ENCODE results near the gene PANX2. TPM values are rescaled to one million over a fixed set of nuclear protein-coding genes. Genes with fewer than 3 reads are reported as not detected.

The PANX2 gene
- total and polyA plus RNA-seq, 2 of the 13 experiments (the other 11 are each of a cell fraction or from before 2014, with no cell fraction given), result 0.15 to 1.1 TPM

DNA sequence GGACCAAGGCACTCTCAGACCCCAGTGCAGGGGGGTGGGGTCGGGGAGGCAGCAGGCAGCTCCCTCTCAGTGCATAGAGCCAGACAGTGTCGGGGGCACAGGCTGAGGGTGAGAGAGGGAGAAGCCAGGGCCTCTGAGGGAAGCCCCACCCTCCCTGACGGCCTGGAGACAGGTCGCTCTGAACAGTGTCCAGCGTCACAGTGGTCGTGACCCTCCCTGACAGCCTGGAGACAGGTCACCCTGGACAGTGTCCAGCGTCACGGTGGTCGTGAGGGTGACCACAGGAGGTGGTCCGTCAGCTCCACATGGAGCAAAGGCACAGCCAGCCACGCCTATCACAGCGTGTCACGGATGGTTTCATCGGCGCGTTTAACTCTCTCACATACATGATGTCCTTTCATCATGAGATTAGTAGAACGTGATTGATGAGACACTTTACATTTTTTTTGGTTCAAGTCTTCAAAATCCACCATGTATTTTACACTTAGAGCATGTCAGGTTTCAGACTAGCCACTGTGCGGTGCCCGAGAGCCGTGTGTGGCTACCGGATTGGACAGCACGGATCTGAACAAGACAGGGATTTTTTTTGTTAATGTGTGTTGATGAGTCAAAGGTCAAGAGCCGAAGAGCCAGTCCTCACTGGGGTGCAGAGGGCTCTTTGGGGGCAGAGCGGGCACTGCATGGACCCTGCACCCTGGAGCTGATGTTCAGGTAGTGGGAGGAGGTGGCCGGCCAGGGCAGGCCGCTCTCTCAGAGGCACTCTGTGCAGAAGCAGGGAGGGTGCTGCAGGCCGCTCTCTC lies 23.9 kb upstream of the PANX2 start (continued):
- TF ChIP-seq FOXC1 (CRISPR knock-in tag; IDR thresholded peaks at IDR 0.05; ENCODE audit: borderline replicate concordance) (peak; percentile 45; the same call in 1 of the 2 replicates), MXD4 (CRISPR knock-in tag; IDR thresholded peaks at IDR 0.05) (peak; percentile 56; the same call in 1 of the 2 replicates), REXO4 (CRISPR knock-in tag; IDR thresholded peaks at IDR 0.05; ENCODE audit: borderline replicate concordance) (no peak), MEIS2 (CRISPR knock-in tag; IDR thresholded peaks at IDR 0.05) (no peak), RXRB (CRISPR knock-in tag; IDR thresholded peaks at IDR 0.05; ENCODE audit: borderline replicate concordance) (peak; percentile 76; the same call in 1 of the 2 replicates), ETV6 (CRISPR knock-in tag; conservative IDR thresholded peaks at IDR 0.05) (no peak), HOXA9 (CRISPR knock-in tag; IDR thresholded peaks at IDR 0.05; ENCODE audit: borderline replicate concordance) (no peak), ZNF557 (CRISPR knock-in tag; IDR thresholded peaks at IDR 0.05) (no peak), ZMYM4 (CRISPR knock-in tag; IDR thresholded peaks at IDR 0.05) (no peak), MAFK (conservative IDR thresholded peaks at IDR 0.05 in 1 of 2, IDR thresholded peaks at IDR 0.05 in 1 of 2; ENCODE audit: low read length in 2 of 2) (no peak), MED1 (CRISPR knock-in tag; IDR thresholded peaks at IDR 0.05) (no peak; the same call in 1 of the 2 replicates), ZFP62 (CRISPR knock-in tag; IDR thresholded peaks at IDR 0.05) (no peak), ZBTB7A (CRISPR knock-in tag; IDR thresholded peaks at IDR 0.05) (peak; percentile 60)
- TF ChIP-seq, protein P1, sequence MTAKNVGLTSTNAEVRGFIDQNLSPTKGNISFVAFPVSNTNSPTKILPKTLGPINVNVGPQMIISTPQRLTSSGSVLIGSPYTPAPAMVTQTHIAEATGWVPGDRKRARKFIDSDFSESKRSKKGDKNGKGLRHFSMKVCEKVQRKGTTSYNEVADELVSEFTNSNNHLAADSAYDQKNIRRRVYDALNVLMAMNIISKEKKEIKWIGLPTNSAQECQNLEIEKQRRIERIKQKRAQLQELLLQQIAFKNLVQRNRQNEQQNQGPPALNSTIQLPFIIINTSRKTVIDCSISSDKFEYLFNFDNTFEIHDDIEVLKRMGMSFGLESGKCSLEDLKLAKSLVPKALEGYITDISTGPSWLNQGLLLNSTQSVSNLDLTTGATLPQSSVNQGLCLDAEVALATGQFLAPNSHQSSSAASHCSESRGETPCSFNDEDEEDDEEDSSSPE (CRISPR knock-in tag; IDR thresholded peaks at IDR 0.05), result peak; percentile 22; the same call in 1 of the 2 replicates
- TF ChIP-seq, protein P2, sequence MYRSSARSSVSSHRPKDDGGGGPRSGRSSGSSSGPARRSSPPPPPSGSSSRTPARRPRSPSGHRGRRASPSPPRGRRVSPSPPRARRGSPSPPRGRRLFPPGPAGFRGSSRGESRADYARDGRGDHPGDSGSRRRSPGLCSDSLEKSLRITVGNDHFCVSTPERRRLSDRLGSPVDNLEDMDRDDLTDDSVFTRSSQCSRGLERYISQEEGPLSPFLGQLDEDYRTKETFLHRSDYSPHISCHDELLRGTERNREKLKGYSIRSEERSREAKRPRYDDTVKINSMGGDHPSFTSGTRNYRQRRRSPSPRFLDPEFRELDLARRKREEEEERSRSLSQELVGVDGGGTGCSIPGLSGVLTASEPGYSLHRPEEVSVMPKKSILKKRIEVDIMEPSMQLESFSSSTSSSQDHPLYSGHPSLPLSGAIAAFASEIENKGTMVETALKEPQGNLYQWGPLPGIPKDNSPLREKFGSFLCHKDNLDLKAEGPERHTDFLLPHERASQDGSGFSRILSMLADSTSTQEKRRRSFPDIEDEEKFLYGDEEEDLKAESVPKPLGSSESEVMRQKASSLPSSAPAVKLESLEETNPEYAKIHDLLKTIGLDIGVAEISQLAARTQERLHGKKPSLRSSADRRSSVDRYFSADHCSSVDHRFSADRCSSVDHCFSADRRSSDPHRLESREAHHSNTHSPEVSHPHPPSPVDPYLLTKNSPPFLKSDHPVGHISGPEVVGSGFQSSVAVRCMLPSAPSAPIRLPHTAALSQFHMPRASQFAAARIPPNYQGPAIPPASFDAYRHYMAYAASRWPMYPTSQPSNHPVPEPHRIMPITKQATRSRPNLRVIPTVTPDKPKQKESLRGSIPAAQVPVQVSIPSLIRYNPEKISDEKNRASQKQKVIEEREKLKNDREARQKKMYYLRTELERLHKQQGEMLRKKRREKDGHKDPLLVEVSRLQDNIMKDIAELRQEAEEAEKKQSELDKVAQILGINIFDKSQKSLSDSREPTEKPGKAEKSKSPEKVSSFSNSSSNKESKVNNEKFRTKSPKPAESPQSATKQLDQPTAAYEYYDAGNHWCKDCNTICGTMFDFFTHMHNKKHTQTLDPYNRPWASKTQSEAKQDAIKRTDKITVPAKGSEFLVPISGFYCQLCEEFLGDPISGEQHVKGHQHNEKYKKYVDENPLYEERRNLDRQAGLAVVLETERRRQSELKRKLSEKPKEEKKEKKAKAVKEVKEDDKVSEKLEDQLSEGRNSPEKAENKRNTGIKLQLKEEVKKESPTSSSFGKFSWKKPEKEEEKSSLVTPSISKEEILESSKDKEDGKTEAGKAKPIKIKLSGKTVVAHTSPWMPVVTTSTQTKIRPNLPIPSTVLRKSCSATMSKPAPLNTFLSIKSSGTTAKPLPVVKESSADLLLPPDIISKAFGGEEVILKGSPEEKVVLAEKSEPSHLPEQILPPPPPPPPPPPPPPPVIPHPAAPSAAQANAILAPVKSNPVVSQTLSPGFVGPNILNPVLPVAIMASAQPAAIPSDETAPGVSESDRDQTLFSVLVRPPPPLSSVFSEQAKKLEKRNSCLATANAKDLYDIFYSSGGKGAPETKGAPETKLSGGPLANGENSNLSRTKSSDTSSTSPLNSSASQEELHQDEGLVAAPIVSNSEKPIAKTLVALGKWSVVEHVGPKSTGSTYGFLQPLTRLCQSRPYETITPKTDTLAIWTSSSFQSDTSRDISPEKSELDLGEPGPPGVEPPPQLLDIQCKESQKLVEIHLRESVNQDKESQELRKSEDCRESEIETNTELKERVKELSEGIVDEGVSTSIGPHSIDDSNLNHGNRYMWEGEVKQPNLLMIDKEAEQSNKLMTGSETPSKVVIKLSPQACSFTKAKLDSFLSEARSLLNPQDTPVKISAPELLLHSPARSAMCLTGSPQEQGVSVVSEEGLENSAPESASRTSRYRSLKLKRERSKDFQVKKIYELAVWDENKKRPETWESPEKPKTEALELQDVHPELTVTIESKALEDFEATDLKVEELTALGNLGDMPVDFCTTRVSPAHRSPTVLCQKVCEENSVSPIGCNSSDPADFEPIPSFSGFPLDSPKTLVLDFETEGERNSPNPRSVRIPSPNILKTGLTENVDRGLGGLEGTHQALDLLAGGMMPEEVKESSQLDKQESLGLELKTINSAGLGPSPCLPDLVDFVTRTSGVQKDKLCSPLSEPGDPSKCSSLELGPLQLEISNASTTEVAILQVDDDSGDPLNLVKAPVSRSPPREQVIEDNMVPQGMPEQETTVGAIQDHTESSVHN (CRISPR knock-in tag; IDR thresholded peaks at IDR 0.05), result no peak
- TF ChIP-seq, protein P3, sequence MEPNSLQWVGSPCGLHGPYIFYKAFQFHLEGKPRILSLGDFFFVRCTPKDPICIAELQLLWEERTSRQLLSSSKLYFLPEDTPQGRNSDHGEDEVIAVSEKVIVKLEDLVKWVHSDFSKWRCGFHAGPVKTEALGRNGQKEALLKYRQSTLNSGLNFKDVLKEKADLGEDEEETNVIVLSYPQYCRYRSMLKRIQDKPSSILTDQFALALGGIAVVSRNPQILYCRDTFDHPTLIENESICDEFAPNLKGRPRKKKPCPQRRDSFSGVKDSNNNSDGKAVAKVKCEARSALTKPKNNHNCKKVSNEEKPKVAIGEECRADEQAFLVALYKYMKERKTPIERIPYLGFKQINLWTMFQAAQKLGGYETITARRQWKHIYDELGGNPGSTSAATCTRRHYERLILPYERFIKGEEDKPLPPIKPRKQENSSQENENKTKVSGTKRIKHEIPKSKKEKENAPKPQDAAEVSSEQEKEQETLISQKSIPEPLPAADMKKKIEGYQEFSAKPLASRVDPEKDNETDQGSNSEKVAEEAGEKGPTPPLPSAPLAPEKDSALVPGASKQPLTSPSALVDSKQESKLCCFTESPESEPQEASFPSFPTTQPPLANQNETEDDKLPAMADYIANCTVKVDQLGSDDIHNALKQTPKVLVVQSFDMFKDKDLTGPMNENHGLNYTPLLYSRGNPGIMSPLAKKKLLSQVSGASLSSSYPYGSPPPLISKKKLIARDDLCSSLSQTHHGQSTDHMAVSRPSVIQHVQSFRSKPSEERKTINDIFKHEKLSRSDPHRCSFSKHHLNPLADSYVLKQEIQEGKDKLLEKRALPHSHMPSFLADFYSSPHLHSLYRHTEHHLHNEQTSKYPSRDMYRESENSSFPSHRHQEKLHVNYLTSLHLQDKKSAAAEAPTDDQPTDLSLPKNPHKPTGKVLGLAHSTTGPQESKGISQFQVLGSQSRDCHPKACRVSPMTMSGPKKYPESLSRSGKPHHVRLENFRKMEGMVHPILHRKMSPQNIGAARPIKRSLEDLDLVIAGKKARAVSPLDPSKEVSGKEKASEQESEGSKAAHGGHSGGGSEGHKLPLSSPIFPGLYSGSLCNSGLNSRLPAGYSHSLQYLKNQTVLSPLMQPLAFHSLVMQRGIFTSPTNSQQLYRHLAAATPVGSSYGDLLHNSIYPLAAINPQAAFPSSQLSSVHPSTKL (CRISPR knock-in tag; IDR thresholded peaks at IDR 0.05), result peak; percentile 45

All from HepG2 (cell line).